Right hindlimb (tissue), 1 donor: ENCODE measurements around the gene C8G.

Source experiments
- DNase-seq: peaks from one replicate; pipeline ENCODE4 v3.0.0-alpha.2; 2018

Gene C8G

DNA sequence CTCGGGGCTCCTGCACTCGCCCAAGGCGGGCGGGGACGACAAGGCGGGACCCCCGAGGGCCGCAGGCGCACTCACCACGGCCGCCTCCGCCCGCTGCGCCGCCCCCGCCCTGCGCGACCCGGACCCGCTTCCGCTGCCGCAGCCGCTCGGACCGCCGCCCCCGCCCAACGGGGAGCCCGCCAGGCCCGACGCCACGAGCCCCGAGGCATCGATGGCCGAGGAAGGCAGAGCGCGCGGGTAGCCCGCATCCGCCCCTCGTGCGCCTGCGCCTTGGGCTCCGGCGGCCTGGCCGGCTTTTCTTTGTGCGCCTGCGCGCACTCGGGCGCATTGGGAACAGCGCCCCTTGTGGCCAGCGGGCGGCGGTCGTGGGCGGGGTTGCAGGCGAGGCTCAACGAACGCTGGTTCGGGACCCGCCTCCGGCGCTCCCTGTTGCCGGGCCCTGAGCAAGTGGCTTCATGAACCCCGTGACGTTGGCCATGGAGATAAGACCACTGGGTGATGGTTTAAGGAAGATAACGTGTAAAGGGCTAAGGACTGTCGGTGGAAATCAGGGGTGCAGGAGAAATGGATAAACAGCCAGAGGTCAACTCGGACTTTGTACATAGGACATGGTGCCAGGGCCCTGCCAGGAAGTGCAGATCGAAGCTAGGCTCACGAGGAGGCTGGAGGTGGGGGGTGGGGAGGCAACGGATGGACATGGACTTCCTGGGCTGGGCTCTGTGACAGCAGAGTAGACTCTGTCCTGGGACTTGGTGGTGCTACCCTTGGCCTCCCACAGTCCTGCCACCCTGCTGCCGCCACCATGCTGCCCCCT lies at the start of gene C8G, which contains the start of gene FBXW5:
Gene C8G (plus strand): TSS at position 725 of the 814 bp plus-strand sequence. CDS start 78 bp downstream, at position 803.
Gene FBXW5 (minus strand): TSS at position 220 of the 814 bp plus-strand sequence. CDS start 655 bp downstream, outside the sequence.
- peak; percentile 97 for DNase-seq

DNA sequence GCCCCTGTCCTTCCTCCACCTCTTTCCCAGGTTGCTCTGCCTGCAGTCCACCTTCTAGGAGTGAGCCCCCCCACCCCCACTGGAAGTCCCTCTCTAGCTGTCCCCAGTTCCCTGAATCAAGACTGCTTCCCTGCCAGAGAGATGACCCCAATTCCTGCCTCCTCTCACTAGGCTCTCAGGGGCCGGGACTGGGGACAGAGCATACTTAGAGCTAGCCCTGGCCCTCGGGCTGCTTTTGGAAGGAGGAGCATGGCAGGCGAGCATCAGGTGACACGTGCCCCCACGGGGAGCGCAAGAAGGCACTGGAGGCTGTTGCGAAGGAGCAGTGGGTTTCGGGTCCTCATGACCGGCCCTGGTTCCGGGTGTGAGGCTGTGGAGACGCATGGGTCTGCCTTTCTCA lies 49.0 kb upstream of the C8G start:
- DNase-seq, result no peak

- no peak for DNase-seq
Observed at GRCh38 chr9:136898483-136899100, 46.5 kb upstream of the C8G start.

- no peak for DNase-seq
Observed at GRCh38 chr9:136899196-136899595, 45.8 kb upstream of the C8G start.

DNA sequence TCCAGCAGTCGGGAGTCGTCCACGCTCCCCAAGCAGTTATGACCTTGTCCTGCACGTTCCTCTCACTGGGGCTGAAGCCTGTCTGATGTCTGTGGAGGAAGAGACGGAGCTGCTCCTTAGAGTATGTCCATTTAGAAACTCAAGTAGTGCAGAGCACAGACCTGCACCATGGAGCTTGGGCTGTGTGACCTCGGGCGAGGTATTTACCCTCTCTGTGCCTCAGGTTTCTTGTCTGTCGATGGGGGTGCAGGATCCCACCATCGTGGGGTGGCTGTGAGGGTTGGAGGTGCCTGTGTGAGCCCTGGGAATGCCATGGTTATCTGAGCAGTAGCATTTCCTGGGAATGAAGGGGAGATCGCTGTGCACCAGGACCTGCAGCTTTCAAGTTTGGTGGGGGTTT lies 44.5 kb upstream of the C8G start:
- DNase-seq, result no peak

DNA sequence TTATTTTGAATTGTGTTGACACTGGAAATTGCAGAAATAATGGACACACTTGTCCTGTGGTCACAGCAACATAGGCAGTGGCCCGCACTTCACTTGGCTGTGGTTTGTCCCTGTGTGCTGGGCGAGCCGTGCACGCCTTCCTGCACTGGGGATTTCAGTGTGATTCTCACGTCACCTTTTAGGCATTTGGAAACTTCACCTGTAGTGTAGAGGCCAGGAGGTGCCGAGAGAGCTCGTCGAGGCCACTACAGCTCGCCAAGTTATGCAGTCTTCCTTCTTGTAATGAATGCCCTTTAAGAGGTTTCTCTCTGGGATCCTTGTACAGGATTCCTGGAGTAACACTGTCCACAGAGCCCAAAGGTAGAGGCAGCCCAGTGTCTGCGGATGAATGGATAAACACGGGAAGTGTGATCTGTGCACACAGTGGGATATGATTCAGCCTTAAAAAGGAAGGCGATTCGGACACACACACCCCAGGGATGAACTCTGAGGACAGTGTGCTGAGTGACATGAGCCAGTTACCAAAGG lies 44.0 kb upstream of the C8G start:
- DNase-seq, result no peak

DNA sequence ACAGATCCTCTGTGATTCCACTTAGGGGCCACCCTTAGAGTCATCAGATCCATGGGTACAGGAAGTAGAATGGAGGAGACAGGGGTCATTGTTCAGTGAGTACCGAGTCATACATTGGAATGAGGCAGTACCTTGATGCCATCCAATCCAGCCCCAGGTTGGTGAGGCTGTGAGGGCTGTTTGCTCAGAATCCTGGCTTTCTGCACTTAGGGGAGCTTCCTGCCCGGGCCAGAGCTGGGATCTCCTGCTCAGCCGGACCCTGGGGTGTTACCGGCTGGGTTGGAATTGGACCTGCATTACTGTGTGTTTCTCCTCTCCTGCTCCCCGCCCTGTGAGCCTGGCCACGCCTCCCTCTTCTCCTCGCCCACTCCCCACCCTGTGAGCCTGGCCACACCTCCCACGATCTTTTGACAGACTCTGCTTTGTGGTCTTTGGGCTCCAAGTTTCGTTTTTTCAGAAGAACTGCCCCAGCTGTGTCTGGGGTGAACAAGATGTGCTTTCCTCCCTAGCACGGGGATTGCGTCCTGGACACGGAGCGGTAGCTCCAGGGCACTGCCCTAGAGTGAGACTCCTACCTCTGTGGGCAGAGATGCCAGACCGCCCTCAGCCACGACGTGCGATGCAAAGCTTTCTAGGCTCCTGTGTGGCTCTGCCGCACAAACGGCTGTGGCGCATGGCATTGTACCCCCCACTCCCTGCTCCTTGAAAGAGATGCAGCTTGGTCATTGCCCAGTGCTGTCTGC lies 43.4 kb upstream of the C8G start:
- no peak for DNase-seq

DNA sequence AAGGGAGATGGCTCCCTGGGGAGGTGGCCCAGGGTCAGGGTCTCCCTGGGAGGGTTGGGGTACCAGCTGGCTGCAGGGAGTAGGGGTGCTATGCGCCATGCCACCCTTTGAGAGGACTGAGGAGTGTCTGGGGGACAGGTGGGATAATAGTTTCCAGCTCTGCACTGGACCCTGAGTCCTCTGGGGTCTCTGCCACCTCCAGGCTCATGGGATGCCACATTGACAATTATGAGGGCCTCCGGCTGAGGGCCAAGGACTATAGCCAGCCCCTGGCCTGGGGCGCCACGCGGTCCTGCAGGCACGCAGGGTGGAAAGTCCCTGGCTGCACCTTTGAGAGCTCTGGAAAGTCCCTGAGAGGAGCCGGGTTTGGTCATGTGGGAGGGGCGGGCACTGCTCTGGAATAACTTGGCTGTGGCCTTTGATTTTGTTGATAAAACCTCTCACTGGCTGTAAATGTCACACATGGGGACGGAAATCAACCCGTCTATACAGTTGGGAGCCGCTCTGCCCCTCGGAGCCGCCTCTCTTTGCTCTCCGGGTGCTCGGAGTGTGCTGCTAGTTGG lies 42.7 kb upstream of the C8G start:
- no peak for DNase-seq

DNA sequence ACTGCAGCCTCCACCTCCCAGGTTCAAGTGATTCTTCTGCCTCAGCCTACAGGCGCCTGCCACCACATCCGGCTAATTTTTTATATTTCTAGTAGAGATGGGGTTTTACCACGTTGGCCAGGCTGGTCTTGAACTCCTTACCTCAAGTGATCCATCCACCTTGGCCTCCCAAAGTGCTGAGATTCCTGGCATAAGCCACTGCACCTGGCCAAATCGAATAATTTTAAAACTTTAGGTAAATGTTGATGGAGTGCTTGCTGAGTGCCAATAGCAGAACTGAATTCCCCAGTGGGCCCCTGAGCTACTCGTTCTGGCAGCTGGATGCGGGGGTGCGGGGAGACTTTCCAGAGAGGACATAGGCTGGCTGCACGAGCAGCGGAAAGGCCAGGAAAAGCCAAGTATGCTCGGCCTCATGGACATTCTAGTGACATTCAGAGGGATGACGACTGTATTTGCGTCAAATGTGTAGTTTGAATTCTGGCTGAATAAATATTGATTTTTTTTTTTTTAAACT lies 41.9 kb upstream of the C8G start:
- DNase-seq, result no peak

- no peak for DNase-seq
Observed at GRCh38 chr9:136906266-136906665, 38.8 kb upstream of the C8G start.

GRCh38 chr9:136907011-136907914 lies 37.8 kb upstream of the C8G start:
- no peak for DNase-seq

DNA sequence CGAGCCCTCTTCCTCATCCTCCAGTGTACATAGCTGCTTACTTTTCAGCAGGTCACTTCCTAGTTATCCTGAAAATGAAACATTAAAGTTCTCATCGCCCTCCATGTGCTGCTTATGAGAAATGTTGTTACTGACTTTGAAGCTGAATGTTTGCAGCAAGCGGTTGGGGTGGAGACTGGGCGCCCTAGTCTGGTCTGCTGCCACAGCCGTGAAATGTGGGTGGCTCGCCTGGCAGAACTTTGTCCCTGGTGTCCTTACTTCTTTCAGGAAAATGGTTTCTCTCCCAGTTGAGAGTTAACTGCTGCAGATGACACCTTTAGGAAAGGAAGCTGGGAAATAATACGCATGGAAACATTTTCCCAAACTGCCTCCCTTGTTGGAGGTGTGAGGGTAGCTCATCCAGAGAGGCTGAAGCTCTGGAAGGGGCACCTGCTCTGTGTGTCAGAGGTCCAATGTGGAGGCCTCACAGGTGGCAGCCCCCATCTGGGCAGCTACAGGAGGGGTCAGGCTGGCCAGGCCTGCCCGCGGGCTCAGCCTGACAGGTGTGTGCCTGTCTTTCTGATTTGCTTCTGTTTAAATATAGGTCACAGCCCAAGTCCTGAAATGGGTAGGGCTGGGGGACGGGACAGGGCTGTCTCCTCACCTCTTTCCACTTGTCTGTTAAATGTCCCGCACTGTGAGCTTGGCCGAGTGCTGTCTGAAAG lies 34.7 kb upstream of the C8G start:
- DNase-seq, result no peak

DNA sequence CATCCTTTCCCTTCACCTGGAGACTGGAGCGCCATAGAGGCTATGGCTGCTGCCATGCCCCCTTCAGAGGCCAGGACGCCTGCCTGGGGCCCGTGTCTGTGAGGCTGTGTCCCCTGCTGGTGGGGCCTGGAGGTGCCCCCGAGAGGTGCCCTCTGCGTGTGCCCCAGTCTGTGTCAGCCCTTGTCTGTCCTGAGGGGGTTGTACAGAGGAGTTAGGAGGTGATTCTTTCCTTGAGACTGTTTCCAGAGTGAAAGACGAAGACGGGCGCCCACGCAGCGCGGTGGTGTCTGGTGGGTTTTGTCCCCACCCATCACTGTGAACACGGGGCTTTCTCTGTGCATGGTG lies 34.2 kb upstream of the C8G start:
- no peak for DNase-seq

GRCh38 chr9:136913701-136914438 lies 31.2 kb upstream of the C8G start:
- no peak for DNase-seq

GRCh38 chr9:136915632-136916329 lies 29.3 kb upstream of the C8G start:
- no peak for DNase-seq

GRCh38 chr9:136916330-136917184 lies 28.5 kb upstream of the C8G start:
- DNase-seq, result no peak

DNA sequence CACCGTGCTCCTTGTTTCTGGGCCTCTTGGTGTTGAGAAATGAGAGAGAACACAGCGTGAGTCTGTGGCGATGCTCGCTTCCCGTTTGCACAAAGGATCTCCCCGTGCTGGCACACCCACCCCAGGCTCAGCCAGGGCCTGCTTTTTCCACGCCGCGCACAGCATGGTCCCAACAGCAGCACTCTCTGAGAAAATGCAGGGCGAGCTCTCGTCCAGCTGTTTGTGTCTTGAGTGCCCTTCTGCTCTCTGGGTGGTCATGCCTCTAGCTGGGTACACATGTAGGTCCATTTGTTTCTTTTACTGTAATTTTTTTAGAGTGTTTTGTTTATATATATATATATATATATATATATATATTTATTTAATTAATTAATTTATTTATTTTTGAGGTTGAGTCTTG lies 27.1 kb upstream of the C8G start:
- DNase-seq, result no peak

GRCh38 chr9:136920069-136920468 lies 25.0 kb upstream of the C8G start:
- no peak for DNase-seq

DNA sequence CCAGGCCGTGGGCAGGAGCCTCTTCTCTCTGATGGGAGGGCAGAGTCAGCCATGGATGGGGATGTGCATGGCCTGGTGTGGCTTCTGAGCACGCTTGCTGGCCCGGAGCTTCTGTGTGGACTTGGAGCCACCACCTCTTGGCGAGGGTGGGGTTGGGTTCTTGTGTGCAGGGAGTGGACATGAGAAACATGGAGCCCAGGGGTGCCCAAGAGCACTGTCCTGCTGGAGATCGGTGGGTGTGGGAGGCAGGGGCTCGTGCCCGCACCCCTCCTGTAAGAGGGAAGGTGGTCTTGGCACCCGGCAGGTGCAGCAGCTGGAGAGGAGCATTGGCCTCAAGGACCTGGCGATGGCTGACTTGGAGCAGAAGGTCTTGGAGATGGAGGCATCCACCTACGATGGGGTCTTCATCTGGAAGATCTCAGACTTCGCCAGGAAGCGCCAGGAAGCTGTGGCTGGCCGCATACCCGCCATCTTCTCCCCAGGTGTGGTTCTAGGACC lies 24.3 kb upstream of the C8G start:
- no peak for DNase-seq
